ENCODE data around the gene GABPB1. TPM values are rescaled to one million over a fixed set of nuclear protein-coding genes. Genes with fewer than 3 reads are reported as not detected.

The GABPB1 gene
- total and polyA plus RNA-seq, 2 of the 13 experiments (the other 11 are each of a cell fraction or from before 2014, with no cell fraction given) = 17.5 to 39.5 TPM

DNA sequence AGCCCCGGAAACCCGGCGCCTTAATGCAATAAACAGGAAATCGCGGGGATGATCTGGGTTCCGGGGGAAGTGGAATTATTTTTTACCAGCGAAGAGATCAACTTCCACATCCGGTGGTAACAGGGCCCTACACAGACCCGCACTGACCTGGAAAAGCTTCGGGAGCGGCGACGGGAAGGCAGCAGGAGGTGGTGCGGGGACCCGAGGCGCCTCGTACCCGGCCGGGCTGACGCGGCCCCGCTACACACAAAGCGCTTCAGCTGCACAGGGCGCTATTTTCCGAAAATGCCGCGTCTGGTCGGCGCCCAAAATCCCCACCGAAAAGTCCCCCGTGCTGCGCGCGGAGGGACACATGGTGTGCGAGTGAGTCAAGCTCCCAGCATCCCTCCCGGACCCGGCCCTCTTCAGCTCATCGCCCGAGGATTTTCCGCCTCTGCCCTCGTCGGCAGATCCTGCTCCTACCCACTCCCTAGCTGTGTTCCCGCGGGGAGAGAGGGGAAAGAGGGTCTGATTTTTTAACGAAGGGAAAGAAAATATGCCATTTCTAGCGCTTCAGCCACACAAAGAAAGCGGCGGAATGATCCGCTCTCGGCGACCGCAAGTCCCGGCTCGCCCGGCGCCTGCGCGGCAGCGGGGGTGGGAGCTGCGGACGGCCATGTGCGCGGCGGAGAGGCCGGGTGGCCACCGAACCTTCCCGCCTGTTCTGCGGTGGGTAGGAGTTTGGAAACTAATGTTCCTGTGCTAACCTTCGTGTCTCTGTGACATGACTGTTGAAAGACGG is at the start of gene GABPB1 (continued):
- TF ChIP-seq HNF4G (IDR thresholded peaks at IDR 0.05; ENCODE audit: borderline replicate concordance, low read depth, low read length) = no peak
- no peak for TF ChIP-seq HNF4G (CRISPR knock-in tag; IDR thresholded peaks at IDR 0.05; ENCODE audit: borderline replicate concordance, low read depth)
- TF ChIP-seq TBP (CRISPR knock-in tag; IDR thresholded peaks at IDR 0.05) = no peak
- peak; percentile 70; the same call in 1 of the 2 replicates for TF ChIP-seq ZNF230 (CRISPR knock-in tag; IDR thresholded peaks at IDR 0.05)
- TF ChIP-seq ZNF879 (CRISPR knock-in tag; IDR thresholded peaks at IDR 0.05) = no peak
- peak; percentile 19; the same call in 1 of the 2 replicates for TF ChIP-seq TFAP4 (IDR thresholded peaks at IDR 0.05; ENCODE audit: borderline replicate concordance, low read depth)
- peak; percentile 27; the same call in 1 of the 2 replicates for TF ChIP-seq ZNF562 (CRISPR knock-in tag; IDR thresholded peaks at IDR 0.05; ENCODE audit: borderline replicate concordance)
- TF ChIP-seq ZBTB20 (CRISPR knock-in tag; IDR thresholded peaks at IDR 0.05; ENCODE audit: borderline replicate concordance, low read depth) = peak; percentile 60; the same call in 1 of the 2 replicates
- peak; percentile 50; the same call in 1 of the 2 replicates for TF ChIP-seq NKX3-1 (CRISPR knock-in tag; IDR thresholded peaks at IDR 0.05)
- TF ChIP-seq ELF4 (CRISPR knock-in tag; IDR thresholded peaks at IDR 0.05; ENCODE audit: borderline replicate concordance) = 0 out of 2 replicates have a peak, but pooled peaks have one; percentile 45
- TF ChIP-seq TBX2 (CRISPR knock-in tag; IDR thresholded peaks at IDR 0.05; ENCODE audit: borderline replicate concordance) = peak; percentile 84
- TF ChIP-seq SIN3A (IDR thresholded peaks at IDR 0.05; ENCODE audit: borderline replicate concordance, low read depth, low read length) = peak; percentile 48; the same call in 1 of the 2 replicates
- TF ChIP-seq, protein P1, sequence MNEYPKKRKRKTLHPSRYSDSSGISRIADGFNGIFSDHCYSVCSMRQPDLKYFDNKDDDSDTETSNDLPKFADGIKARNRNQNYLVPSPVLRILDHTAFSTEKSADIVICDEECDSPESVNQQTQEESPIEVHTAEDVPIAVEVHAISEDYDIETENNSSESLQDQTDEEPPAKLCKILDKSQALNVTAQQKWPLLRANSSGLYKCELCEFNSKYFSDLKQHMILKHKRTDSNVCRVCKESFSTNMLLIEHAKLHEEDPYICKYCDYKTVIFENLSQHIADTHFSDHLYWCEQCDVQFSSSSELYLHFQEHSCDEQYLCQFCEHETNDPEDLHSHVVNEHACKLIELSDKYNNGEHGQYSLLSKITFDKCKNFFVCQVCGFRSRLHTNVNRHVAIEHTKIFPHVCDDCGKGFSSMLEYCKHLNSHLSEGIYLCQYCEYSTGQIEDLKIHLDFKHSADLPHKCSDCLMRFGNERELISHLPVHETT (CRISPR knock-in tag; conservative IDR thresholded peaks at IDR 0.05) = no peak; the same call in 1 of the 2 replicates
- peak; percentile 25; the same call in 1 of the 2 replicates for TF ChIP-seq ZNF724P (CRISPR knock-in tag; IDR thresholded peaks at IDR 0.05; ENCODE audit: borderline replicate concordance)
- TF ChIP-seq ZFP1 (CRISPR knock-in tag; IDR thresholded peaks at IDR 0.05) = no peak
- TF ChIP-seq, protein P2, sequence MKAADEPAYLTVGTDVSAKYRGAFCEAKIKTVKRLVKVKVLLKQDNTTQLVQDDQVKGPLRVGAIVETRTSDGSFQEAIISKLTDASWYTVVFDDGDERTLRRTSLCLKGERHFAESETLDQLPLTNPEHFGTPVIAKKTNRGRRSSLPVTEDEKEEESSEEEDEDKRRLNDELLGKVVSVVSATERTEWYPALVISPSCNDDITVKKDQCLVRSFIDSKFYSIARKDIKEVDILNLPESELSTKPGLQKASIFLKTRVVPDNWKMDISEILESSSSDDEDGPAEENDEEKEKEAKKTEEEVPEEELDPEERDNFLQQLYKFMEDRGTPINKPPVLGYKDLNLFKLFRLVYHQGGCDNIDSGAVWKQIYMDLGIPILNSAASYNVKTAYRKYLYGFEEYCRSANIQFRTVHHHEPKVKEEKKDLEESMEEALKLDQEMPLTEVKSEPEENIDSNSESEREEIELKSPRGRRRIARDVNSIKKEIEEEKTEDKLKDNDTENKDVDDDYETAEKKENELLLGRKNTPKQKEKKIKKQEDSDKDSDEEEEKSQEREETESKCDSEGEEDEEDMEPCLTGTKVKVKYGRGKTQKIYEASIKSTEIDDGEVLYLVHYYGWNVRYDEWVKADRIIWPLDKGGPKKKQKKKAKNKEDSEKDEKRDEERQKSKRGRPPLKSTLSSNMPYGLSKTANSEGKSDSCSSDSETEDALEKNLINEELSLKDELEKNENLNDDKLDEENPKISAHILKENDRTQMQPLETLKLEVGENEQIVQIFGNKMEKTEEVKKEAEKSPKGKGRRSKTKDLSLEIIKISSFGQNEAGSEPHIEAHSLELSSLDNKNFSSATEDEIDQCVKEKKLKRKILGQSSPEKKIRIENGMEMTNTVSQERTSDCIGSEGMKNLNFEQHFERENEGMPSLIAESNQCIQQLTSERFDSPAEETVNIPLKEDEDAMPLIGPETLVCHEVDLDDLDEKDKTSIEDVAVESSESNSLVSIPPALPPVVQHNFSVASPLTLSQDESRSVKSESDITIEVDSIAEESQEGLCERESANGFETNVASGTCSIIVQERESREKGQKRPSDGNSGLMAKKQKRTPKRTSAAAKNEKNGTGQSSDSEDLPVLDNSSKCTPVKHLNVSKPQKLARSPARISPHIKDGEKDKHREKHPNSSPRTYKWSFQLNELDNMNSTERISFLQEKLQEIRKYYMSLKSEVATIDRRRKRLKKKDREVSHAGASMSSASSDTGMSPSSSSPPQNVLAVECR (CRISPR knock-in tag; IDR thresholded peaks at IDR 0.05; ENCODE audit: borderline replicate concordance) = peak; percentile 80; the same call in 1 of the 2 replicates
- TF ChIP-seq ZNF710 (CRISPR knock-in tag; IDR thresholded peaks at IDR 0.05; ENCODE audit: borderline replicate concordance) = peak; percentile 82; the same call in 1 of the 2 replicates
- TF ChIP-seq SUZ12 (IDR thresholded peaks at IDR 0.05; ENCODE audit: low read depth, low read length) = no peak
- peak; percentile 58; the same call in 1 of the 2 replicates for TF ChIP-seq ZNF292 (CRISPR knock-in tag; IDR thresholded peaks at IDR 0.05; ENCODE audit: borderline replicate concordance, low read depth)
- TF ChIP-seq NFE2L1 (CRISPR knock-in tag; IDR thresholded peaks at IDR 0.05; ENCODE audit: borderline replicate concordance) = peak; percentile 43; the same call in 1 of the 2 replicates

Measured in HepG2 (cell line).